Trophoblast cell (in vitro differentiated cells and primary cell): ENCODE results near the gene TMCC1.
A peak's percentile ranks its signal among the peaks of the same experiment; 100 is the strongest.
"Not testable (repeated sequence)": the region's sequence is repeated elsewhere in the genome, so short reads cannot be mapped to it uniquely, and the experiment has no call there.

Experiments
- DNase-seq, 2 donors: peaks; one replicate each; pipeline ENCODE4 v3.0.0-alpha.2; 2016
- H2AFZ ChIP-seq: 2 replicates; pipeline ENCODE4 v1.6.1; 2013; ENCODE audit warnings: low read length, moderate library complexity, mild to moderate bottlenecking; ENCODE audit not compliant: insufficient read depth, poor library complexity
- H2AK5ac ChIP-seq: 2 replicates; pipeline ENCODE4 v1.6.1; 2013; ENCODE audit warnings: mild to moderate bottlenecking, low read length
- H2BK120ac ChIP-seq: 2 replicates; pipeline ENCODE4 v1.6.1; 2013; ENCODE audit warnings: low read length, mild to moderate bottlenecking, moderate library complexity; ENCODE audit not compliant: insufficient read depth, poor library complexity
- H2BK12ac ChIP-seq: 2 replicates; pipeline ENCODE4 v1.6.1; 2013; ENCODE audit warnings: mild to moderate bottlenecking, low read length, moderate library complexity
- H2BK5ac ChIP-seq: 2 replicates; pipeline ENCODE4 v1.6.1; 2013; ENCODE audit warnings: low read length, low read depth, moderate library complexity, mild to moderate bottlenecking; ENCODE audit not compliant: poor library complexity
- H3K14ac ChIP-seq: 2 replicates; pipeline ENCODE4 v1.6.1; 2013; ENCODE audit warnings: mild to moderate bottlenecking, low read length
- H3K18ac ChIP-seq: 2 replicates; pipeline ENCODE4 v1.6.1; 2013; ENCODE audit warnings: mild to moderate bottlenecking, low read length
- H3K23ac ChIP-seq: 2 replicates; pipeline ENCODE4 v1.6.1; 2013; ENCODE audit warnings: low read length
- H3K27ac ChIP-seq: 2 replicates; pipeline ENCODE4 v1.5.1; 2013; ENCODE audit warnings: low read depth, mild to moderate bottlenecking, inconsistent platforms, low read length, moderate library complexity
- H3K27me3 ChIP-seq: 2 replicates; pipeline ENCODE4 v1.6.1; 2013; ENCODE audit warnings: inconsistent platforms, mild to moderate bottlenecking, low read length, moderate library complexity; ENCODE audit not compliant: insufficient read depth
- H3K36me3 ChIP-seq, 2 experiments: 1 replicate in 1 of 2; 2 replicates in 1 of 2; pipeline ENCODE4 v1.6.1; 2013; ENCODE audit warnings: low read length in 2 of 2, mild to moderate bottlenecking in 2 of 2, moderate library complexity in 1 of 2; ENCODE audit not compliant: insufficient read depth in 2 of 2, control insufficient read depth in 1 of 2
- H3K4ac ChIP-seq: 2 replicates; pipeline ENCODE4 v1.6.1; 2013; ENCODE audit warnings: low read depth, mild to moderate bottlenecking, low read length, moderate library complexity
- H3K4me1 ChIP-seq, 2 experiments: 1 replicate in 1 of 2; 2 replicates in 1 of 2; pipeline ENCODE4 v1.6.1; 2013; ENCODE audit warnings: low read length in 2 of 2, mild to moderate bottlenecking in 2 of 2, moderate library complexity in 1 of 2; ENCODE audit not compliant: insufficient read depth in 2 of 2, control insufficient read depth in 1 of 2
- H3K4me2 ChIP-seq: 2 replicates; pipeline ENCODE4 v1.6.1; 2013; ENCODE audit warnings: inconsistent platforms, mild to moderate bottlenecking, low read length, moderate library complexity
- H3K4me3 ChIP-seq: 2 replicates; pipeline ENCODE4 v1.5.1; 2013; ENCODE audit warnings: mild to moderate bottlenecking, low read depth, low read length, inconsistent platforms
- H3K79me1 ChIP-seq: one replicate; pipeline ENCODE4 v1.6.1; 2013; ENCODE audit warnings: low read length
- H3K79me2 ChIP-seq: 2 replicates; pipeline ENCODE4 v1.6.1; 2013; ENCODE audit warnings: low read length, mild to moderate bottlenecking; ENCODE audit not compliant: control insufficient read depth, insufficient read depth, poor library complexity
- H3K9ac ChIP-seq: 2 replicates; pipeline ENCODE4 v1.6.1; 2013; ENCODE audit warnings: mild to moderate bottlenecking, low read length
- H3K9me3 ChIP-seq: 2 replicates; pipeline ENCODE4 v1.6.1; 2013; ENCODE audit warnings: low read depth, mild to moderate bottlenecking, control low read depth, inconsistent platforms, low read length; ENCODE audit not compliant: insufficient read depth
- H4K12ac ChIP-seq: 2 replicates; pipeline ENCODE4 v1.6.1; 2013; ENCODE audit warnings: low read depth, mild to moderate bottlenecking, low read length, moderate library complexity
- H4K8ac ChIP-seq: 2 replicates; pipeline ENCODE4 v1.6.1; 2013; ENCODE audit warnings: low read depth, mild to moderate bottlenecking, low read length, moderate library complexity
- H4K91ac ChIP-seq: one replicate; pipeline ENCODE4 v1.6.1; 2013; ENCODE audit warnings: low read depth, mild to moderate bottlenecking, low read length, moderate library complexity
- WGBS: extraction: QIAGEN DNeasy Blood & Tissue Kit; methylation state at CpG from one replicate; pipeline ENCODE4 v1.1.7; 2013; ENCODE audit warnings: missing lambda C conversion rate; ENCODE audit not compliant: insufficient read length, insufficient coverage; ENCODE audit errors: extremely low coverage; 5-methylcytosine and 5-hydroxymethylcytosine counted together

TMCC1 gene

DNA sequence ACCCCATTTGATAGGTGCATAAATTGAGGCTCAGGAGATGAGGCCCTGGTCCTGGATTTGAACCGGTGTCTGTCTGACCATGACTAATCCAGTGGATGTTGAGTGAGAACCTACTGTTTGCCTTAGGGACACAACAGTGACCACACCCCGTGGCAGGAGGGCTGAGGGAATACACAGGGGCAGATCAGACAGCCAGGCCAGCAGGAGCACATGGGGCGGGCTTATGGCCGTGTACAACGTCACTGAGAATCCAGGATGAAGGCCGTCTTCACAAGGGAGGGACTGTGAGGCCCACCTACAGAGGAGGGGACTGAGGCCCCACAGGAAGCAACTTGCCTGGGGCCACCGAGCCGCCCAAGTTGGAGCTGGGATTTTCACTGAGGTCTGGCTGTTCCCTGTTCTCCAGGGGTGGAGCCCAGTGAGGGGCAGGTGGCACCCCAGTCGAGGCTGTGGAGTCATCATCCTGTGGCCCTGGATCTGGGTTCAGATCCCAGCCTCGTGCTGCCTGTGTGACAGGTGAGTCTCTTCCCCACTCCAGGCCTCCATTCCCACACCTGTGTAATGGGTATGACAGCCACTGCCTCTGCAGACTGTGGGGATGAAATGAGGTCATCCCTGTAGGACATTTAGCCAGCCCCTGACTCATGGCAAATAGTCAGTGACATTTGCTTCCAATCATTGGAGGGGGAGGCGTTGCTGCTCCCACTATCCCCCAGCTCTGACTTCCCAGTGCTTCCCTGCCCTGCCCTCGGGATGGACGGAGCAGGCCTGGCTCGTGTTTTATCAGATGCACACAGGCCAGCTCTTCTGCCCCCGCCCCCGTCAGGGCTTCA, 280.8 kb downstream of the TMCC1 start:
- Histone ChIP-seq H3K18ac (peak overlapping the region; percentile 1), H2AK5ac (peak overlapping the region; percentile 1), H2AFZ (peak overlapping the region; percentile 1), H3K27ac (peak overlapping the region; percentile 97), H3K4me3 (peak overlapping the region; percentile 13), H3K23ac (no peak overlapping the region), H3K9ac (no peak overlapping the region), H3K27me3 (no peaks in the 10 kb centered on the region), H3K4ac (peak overlapping the region; percentile 2), H3K14ac (peak overlapping the region; percentile 25), H3K79me1 (peaks cover 44% of the 10 kb centered on the region), H3K9me3 (peaks cover 3% of the 10 kb centered on the region), H4K91ac (peak overlapping the region; percentile 99), H3K79me2 (peaks cover 7% of the 10 kb centered on the region), H3K4me1 (peaks cover 38 to 47% of the 10 kb centered on the region in 2 experiments), H3K4me2 (peak overlapping the region; percentile 36), H3K36me3 (no peaks in the 10 kb centered on the region), H2BK5ac (peak overlapping the region; percentile 75), H4K12ac (no peak overlapping the region), H2BK120ac (peak overlapping the region; percentile 83), H2BK12ac (peak overlapping the region; percentile 2), H4K8ac (peak overlapping the region; percentile 3)
- DNase-seq, result peak; percentile 60 to 68
- no CpG with 5 or more reads among the region's 16 CpGs for WGBS

- H3K27me3 ChIP-seq, result no peaks in the 10 kb centered on the region
- peak overlapping the region; percentile 72 for H2AFZ ChIP-seq
- peak overlapping the region; percentile 99 for H4K91ac ChIP-seq
- peak overlapping the region; percentile 97 for H3K27ac ChIP-seq
- H2AK5ac ChIP-seq, result peak overlapping the region; percentile 95
- peak overlapping the region; percentile 94 for H2BK5ac ChIP-seq
- H3K4me3 ChIP-seq, result no peak overlapping the region
- peak overlapping the region; percentile 98 for H2BK12ac ChIP-seq
- H3K9ac ChIP-seq, result no peak overlapping the region
- H2BK120ac ChIP-seq, result peak overlapping the region; percentile 96
- no CpG with 5 or more reads among the region's 25 CpGs for WGBS
- H4K8ac ChIP-seq, result peak overlapping the region; percentile 92
- H3K4ac ChIP-seq, result peak overlapping the region; percentile 69
- H3K18ac ChIP-seq, result peak overlapping the region; percentile 92
- H3K79me1 ChIP-seq, result peaks cover 51% of the 10 kb centered on the region
- H3K4me2 ChIP-seq, result peak overlapping the region; percentile 36
- peak overlapping the region; percentile 91 for H3K14ac ChIP-seq
- no peak overlapping the region for H3K23ac ChIP-seq
- peaks cover 3% of the 10 kb centered on the region for H3K9me3 ChIP-seq
- peak overlapping the region; percentile 23 for H4K12ac ChIP-seq
- peaks cover 45 to 54% of the 10 kb centered on the region in 2 experiments for H3K4me1 ChIP-seq
- H3K36me3 ChIP-seq, result no peaks in the 10 kb centered on the region
- H3K79me2 ChIP-seq, result peaks cover 12% of the 10 kb centered on the region
- peak; percentile 92 to 97 for DNase-seq
Observed at GRCh38 chr3:129611812-129612533, 281.5 kb downstream of the TMCC1 start.

DNA sequence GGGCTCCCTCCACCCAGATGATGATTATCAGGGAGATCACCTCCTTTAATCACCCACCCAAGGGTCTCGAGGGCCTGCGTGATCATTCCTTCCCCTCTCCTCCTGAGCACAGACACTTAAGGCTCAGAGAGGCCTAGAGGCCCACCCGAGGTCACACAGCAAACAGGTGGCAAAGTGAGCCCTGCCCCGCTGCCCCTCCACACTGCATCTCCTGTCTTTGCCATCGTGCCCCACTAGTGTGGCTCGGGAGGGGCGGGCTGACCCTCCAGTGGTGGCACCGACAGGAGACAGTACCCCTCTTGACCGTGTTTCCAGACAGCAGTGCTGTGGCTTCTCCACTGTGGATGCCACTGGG, 282.1 kb downstream of the TMCC1 start:
- H2AFZ ChIP-seq, result peak overlapping the region; percentile 72
- H3K79me2 ChIP-seq, result peaks cover 14% of the 10 kb centered on the region
- H3K79me1 ChIP-seq, result peaks cover 53% of the 10 kb centered on the region
- H3K4me1 ChIP-seq, result peaks cover 45 to 54% of the 10 kb centered on the region in 2 experiments
- peak overlapping the region; percentile 95 for H2AK5ac ChIP-seq
- no peak for DNase-seq
- peak overlapping the region; percentile 96 for H2BK120ac ChIP-seq
- H3K4me2 ChIP-seq, result peak overlapping the region; percentile 8
- H3K4me3 ChIP-seq, result no peak overlapping the region
- peak overlapping the region; percentile 23 for H4K12ac ChIP-seq
- peak overlapping the region; percentile 97 for H3K27ac ChIP-seq
- peak overlapping the region; percentile 94 for H2BK5ac ChIP-seq
- peak overlapping the region; percentile 92 for H3K18ac ChIP-seq
- peak overlapping the region; percentile 91 for H3K14ac ChIP-seq
- no CpG with 5 or more reads among the region's 9 CpGs for WGBS
- no peak overlapping the region for H3K23ac ChIP-seq
- no peak overlapping the region for H3K9ac ChIP-seq
- H3K9me3 ChIP-seq, result peaks cover 3% of the 10 kb centered on the region
- H4K91ac ChIP-seq, result peak overlapping the region; percentile 99
- peak overlapping the region; percentile 69 for H3K4ac ChIP-seq
- peak overlapping the region; percentile 92 for H4K8ac ChIP-seq
- no peaks in the 10 kb centered on the region for H3K27me3 ChIP-seq
- H2BK12ac ChIP-seq, result peak overlapping the region; percentile 98
- H3K36me3 ChIP-seq, result no peaks in the 10 kb centered on the region

DNA sequence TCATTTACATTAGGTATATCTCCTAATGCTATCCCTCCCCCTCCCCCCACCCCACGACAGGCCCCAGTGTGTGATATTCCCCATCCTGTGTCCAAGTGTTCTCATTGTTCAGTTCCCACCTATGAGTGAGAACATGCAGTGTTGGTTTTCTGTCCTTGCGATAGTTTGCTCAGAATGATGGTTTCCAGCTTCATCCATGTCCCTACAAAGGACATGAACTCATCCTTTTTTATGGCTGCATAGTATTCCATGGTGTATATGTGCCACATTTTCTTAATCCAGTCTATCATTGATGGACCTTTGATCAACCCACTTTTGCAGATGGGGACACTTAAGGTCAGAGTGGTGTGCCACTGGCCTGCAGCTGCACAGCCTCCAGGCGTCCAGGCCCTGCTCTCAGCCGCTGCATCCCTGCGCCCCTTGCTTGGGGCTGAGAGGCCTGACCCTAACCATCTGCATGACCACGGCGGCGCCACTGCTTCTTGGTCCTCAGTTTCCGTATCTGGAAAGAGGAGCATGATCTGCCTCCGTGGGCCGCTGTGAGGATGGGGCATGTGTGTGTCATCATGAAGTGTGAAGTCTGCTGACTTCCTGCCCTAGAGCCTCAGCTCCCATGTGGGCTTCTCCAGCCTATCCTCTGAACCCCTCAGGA, 282.6 kb downstream of the TMCC1 start:
- H3K27ac ChIP-seq, result peak overlapping the region; percentile 97
- not testable (repeated sequence) for H3K23ac ChIP-seq, H3K36me3 ChIP-seq, H3K27me3 ChIP-seq, H3K9me3 ChIP-seq, DNase-seq, H3K9ac ChIP-seq, H3K4me2 ChIP-seq
- H3K14ac ChIP-seq, result peak overlapping the region; percentile 91
- H3K4ac ChIP-seq, result peak overlapping the region; percentile 69
- H2BK5ac ChIP-seq, result peak overlapping the region; percentile 94
- peak overlapping the region; percentile 98 for H2BK12ac ChIP-seq
- peaks cover 58% of the 10 kb centered on the region for H3K79me1 ChIP-seq
- peak overlapping the region; percentile 41 for H3K4me3 ChIP-seq
- WGBS, result no CpG with 5 or more reads among the region's 11 CpGs
- H3K4me1 ChIP-seq, result peaks cover 45 to 54% of the 10 kb centered on the region in 2 experiments
- H4K8ac ChIP-seq, result peak overlapping the region; percentile 92
- H4K12ac ChIP-seq, result peak overlapping the region; percentile 23
- H3K18ac ChIP-seq, result peak overlapping the region; percentile 92
- H2BK120ac ChIP-seq, result peak overlapping the region; percentile 96
- H3K79me2 ChIP-seq, result peaks cover 18% of the 10 kb centered on the region
- peak overlapping the region; percentile 95 for H2AK5ac ChIP-seq
- H4K91ac ChIP-seq, result peak overlapping the region; percentile 99
- H2AFZ ChIP-seq, result peak overlapping the region; percentile 72
